NK-92 (cell line): ENCODE measurements around the gene SNX8.

Experiments
- DNase-seq: peaks from one replicate; lab custom pipeline; 2025; ENCODE audit not compliant: unreplicated experiment; lab: John Stamatoyannopoulos, UW

The SNX8 gene

DNA sequence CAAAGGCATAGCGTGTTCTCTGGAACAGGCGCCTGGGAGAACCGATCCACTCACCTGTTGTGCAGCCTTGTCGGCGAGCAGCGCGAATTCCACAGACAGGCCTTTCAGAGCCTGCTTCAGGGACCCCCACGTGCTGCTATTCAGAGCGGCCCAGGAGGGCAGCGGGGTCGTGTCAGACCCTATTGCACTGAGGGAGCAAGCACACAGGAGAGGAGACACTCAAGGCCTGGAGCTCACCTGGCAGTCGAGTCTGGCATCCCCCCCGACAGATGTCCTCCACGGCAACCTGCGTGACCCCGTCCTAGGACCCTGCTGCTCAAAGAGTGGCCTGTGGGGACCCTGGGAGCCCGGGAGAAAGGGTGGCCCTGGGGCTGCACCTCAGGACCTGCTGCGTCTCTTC lies 51.1 kb downstream of the SNX8 start:
- DNase-seq, result no peak

DNA sequence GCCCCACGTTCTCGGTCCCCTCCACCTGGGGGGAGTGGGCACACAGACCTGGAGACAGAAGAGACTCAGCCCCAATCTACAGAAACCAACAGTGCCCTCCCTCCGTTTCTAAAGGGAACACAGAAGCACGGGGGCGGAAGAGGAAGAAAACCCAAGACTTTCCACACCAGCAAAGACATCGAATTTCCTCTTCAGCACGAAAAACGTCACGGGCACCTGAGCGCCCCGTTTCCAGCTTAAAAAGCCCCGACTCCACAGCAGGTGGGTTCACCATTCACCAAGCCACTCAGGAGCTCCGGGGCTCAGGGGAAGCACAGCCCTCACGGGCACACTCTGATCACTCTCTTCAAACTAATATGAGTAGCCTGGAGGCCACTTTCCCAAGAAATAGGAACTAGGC lies 52.6 kb downstream of the SNX8 start:
- no peak for DNase-seq

DNA sequence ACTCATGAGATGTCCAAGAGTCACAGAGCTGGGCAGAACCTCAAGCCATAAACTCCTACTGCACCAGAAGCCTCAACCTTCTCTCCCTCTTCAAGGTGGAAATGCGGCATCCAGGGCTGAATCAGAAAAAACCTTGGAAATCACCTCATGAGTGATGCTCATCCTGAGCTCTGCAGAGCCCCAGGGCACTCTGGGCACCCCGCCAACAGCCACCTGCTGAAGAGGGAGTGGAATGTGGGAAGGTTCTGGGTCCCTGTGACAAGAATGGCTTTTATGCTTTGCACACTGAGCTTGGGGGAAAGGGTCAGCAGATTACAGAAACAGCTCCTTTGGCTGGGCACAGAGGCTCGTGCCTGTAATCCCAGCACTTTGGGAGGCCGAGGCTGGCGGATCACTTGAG lies 53.4 kb downstream of the SNX8 start:
- DNase-seq, result no peak

DNA sequence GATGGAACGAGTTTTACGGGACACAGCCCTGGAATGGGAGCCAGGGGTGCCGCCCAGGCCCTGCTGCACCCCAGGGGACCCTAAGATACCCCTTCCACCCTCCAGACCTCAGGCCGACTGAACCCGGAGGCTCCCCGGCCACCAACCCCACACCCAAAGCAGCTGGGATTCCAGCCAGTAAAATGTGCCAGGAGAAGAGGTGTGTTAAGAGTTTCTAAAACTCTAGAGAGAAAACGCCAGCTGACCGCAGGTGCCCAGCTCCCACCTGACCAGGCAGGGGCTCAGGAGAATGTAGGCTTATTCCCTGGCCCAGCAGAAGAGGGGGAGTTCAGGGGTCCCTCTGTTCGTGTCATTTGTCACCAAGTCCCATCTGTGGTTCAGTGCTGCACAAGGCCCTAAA lies 54.8 kb downstream of the SNX8 start:
- no peak for DNase-seq

GRCh38 chr7:2258661-2259365 lies 55.4 kb downstream of the SNX8 start:
- DNase-seq, result no peak

DNA sequence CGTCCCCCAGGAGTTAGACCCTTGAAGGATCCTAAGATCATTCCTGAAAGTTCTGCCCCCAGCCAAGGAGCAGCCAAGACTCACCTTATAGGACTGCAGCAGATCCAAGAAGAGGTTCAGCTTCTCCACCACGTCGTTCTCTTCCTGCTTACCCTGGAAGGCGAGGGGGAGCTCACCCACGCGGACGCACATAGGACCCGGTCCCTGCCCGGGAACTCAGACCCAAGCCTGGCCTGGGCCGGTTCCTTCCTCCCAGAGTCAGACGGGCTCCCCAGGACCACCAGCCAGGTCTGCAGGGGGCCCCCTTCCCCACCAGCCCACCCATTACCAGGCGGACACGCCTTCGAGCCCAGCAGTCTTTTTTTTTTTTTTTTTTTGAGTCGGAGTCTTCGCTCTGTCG lies 56.6 kb downstream of the SNX8 start:
- DNase-seq, result no peak

- no peak for DNase-seq
Observed at GRCh38 chr7:2257046-2257551, 57.1 kb downstream of the SNX8 start.

DNA sequence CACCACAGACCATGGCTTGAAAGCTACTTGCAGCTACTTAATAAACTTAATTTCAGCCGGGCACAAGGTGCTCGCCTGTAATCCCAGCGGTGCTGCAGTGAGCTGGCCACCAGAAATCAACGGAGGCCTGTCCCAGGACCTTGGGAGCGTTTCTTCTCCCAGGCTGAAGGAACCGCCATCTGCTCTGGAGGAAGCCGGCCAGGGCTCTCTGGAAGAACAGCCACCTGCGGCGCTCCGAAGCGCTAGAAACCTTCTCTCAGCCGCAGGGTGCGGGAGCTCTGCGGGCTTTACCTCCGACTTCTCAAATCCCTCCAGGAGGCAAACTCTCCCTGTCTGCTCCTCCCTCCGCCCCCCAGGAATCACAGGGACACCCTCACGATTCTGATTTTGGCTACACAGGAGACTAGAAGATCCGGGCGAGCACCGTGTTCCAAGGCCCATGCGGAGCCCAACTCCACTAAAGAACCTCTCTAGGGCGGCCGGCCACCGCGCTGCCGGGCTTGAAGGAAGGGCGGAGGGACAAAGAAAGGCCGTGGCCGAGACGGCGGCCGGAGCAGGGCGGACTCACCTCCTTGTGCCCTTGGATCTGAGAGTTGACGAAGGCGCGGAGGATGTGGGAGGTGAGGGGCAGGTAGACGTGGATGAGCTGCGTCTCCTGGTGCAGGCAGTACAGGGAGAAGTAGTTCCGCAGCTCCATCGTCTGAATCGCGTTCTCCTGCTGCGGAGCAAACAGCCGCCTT lies 57.8 kb downstream of the SNX8 start:
- no peak for DNase-seq

- no peak for DNase-seq
Observed at GRCh38 chr7:2255145-2256139, 58.8 kb downstream of the SNX8 start.

- no peak for DNase-seq
Observed at GRCh38 chr7:2254429-2255144, 59.7 kb downstream of the SNX8 start.

GRCh38 chr7:2253525-2254244 lies 60.6 kb downstream of the SNX8 start:
- no peak for DNase-seq

DNA sequence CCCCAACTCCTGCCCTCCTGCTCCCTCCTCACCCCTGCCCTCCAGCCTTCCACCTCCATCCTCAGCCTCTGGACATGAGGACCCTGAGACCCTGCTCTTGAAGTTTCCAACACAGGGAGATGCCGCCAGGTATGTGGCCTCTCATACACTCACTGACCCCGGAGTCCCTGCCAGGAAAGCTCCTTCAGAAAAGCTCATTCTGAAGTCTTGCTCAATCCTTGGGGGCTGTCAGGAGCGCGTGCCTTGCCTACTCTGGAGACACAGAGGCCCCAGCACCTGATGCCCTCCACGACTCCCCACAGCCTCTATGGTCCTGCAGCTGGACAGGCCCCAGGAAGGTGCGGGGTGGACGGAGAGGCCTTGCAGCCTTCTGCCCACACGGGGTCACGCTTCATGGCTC lies 61.2 kb downstream of the SNX8 start:
- no peak for DNase-seq

DNA sequence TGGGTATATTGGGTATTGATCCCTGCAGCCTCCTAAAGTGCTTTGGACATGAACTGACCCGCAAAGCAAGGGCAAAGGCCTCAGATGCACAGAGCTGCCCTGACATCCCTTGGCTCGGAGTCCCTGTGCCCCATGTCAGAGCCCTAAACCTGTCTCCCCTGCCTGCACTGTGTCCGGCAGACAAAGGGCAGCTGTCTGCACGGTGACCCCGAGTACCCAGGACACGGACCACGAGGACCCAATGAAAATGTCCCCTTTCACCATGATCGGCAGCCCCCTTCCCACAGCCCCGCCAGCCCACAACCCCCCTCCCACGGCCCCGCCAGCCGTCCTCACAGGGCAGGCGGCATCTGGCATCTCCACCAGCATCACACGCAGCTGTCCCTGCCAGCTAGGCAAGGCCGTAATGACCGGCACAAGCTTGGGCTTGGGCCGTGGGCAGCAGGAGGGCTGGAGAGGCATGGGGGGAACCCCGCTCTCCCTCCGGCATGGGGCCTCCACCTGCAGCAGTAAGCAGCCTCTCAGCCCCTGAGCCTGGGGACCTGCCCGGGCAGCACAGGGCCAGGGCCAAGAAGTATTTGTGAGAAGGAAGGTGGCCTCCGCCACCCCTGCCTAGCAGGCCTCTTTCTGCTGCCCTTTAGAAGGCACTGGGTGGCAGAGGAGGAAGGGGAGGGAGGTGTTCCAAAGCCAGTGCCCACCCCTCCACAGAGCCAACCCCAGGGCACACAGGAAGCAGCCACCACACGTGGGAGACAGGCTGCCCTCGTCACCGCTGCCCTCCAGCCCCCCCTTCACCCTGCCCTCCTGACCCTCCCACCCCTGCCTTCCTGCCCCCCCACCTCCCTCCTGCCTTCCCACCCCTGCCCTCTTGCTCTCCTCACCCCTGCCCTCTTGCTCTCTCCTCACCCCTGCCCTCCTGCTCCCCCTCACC lies 62.1 kb downstream of the SNX8 start:
- DNase-seq, result no peak

DNA sequence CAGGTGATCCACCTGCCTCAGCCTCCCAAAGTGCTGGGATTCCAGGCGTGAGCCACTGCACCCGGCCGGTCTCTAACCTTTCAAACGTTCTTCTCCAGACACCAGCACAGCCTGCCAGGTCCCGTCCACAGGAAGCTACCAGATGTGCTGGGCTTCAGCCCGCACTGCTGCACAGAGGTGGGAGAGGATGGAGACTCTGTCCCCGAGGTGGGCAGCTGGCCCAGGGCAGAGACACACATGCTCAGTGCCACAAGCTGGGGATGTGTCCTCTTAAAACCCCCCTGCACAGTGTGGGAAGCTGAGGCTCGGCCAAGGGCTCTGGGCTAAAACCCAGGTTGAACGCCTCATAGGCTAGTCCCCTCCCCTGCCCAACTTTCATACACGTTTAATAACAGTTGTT lies 62.9 kb downstream of the SNX8 start:
- DNase-seq, result no peak

DNA sequence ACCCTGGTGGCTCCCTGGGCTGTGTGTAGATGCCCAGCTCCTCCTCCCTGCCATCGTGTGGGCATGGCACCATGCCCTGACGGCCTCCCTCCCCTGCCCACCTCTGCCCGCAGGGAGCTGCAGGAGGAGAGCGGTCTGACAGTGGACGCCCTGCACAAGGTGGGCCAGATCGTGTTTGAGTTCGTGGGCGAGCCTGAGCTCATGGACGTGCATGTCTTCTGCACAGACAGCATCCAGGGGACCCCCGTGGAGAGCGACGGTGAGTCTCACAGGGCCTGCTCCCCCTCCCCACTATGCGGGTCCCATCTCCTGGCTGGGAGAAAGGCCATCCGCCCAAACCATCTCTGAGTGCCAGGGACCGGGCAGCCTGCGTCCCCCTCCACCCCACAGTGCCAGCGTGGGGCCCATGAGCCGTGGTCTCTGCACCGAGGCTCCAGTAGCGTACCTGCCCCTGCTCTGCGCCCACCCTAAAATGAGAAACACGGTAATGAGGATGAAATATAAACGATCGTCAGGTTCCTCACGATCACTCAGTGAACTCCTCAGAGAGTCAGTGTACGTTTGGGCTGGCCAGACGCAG lies 64.4 kb downstream of the SNX8 start:
- no peak for DNase-seq

DNA sequence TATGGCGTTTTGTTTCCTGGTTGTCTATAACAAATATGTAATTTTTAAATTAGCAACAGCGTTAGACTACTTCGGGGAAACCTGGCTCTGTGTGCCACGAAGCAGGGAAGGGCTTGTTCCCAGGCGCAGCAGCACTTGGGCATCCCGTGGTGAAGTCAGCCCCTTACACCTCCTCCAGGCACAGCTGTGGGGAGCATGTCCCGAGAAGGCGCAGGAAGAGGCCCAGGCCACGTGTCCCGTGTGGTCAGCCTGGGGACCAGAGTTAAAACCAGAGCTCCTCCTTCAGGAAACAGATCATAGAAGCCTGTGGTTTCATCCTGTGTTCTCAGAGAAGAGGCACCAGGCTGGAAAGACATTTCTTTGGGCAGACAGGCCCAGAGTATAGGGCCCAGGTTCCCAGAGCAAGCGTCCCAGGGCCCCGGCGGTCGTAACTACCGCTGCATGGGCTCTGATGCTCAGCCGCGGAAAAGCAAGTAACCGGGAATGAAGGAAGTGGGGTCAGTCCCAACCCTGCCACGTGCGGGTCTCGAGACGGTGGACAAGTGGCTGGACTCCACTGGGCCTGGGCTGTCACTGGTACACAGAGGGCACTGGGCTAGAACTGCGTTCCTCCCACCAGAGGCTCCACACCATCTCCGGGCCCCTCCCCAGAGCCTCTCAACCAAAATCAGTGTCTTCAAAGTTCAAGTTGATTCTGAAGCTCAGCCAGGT lies 65.1 kb downstream of the SNX8 start:
- DNase-seq, result no peak

- no peak for DNase-seq
Observed at GRCh38 chr7:2247141-2247995, 66.9 kb downstream of the SNX8 start.
